Endothelial cell of umbilical vein (primary cell): Measurements from ENCODE around the gene EPHA10. TPM values are rescaled to one million over a fixed set of nuclear protein-coding genes. Genes with fewer than 3 reads are reported as not detected.

Source experiments
- BruUV-seq: library from RNA; stranded (reverse); fragments of 400-500 nt; replicated peaks from 2 replicates; lab custom pipeline; 2021; lab: Mats Ljungman, UMichigan
- CTCF ChIA-PET: fragments of 300-600, 350-600 bp; sonication (Branson Sonifier 250); formaldehyde crosslinking; loops from one replicate; lab custom pipeline; 2021; ENCODE audit warnings: antibody characterized with exemption, inconsistent platforms; lab: Charles Lee
- POLR2A ChIA-PET: fragments of 300-600, 350-600 bp; sonication (Branson Sonifier 250); formaldehyde crosslinking; loops from one replicate; lab custom pipeline; 2021; ENCODE audit warnings: antibody characterized with exemption, inconsistent platforms; lab: Charles Lee
- DNase-seq: peaks from one replicate; pipeline ENCODE4 v3.0.0-alpha.2; 2011; ENCODE audit warnings: low read depth, low spot score
- FAIRE-seq: peaks from 2 replicates; lab custom pipeline; 2011; peaks lifted over from hg19 to GRCh38; lab: Jason Lieb, UNC
- H2AFZ ChIP-seq: 2 replicates; pipeline ENCODE4 v1.6.0; 2012; ENCODE audit warnings: low read depth, low read length, control low read depth, inconsistent platforms
- H3K27ac ChIP-seq: 2 replicates; pipeline ENCODE4 v1.5.1; 2011; ENCODE audit warnings: low read depth, mild to moderate bottlenecking, control low read depth, low read length, moderate library complexity; ENCODE audit not compliant: insufficient read depth
- H3K27me3 ChIP-seq, 2 experiments: 2 replicates each; pipeline versions ENCODE4 v1.6.0 to v1.6.1; 2011; ENCODE audit warnings: low read length in 2 of 2, mixed read lengths in 1 of 2; ENCODE audit not compliant: control insufficient read depth in 2 of 2, insufficient read depth in 2 of 2
- H3K36me3 ChIP-seq, 2 experiments: 2 replicates in 1 of 2; 3 replicates in 1 of 2; pipeline ENCODE4 v1.5.1; 2011; ENCODE audit warnings: low read length in 2 of 2, mild to moderate bottlenecking in 1 of 2, moderate library complexity in 1 of 2; ENCODE audit not compliant: control insufficient read depth in 2 of 2, insufficient read depth in 2 of 2; ENCODE audit errors: extremely low read depth in 1 of 2
- H3K4me1 ChIP-seq: 3 replicates; pipeline ENCODE4 v1.5.1; 2011; ENCODE audit warnings: mild to moderate bottlenecking, low read length; ENCODE audit not compliant: control insufficient read depth, insufficient read depth; ENCODE audit errors: extremely low read depth
- H3K4me2 ChIP-seq: 2 replicates; pipeline ENCODE4 v1.6.1; 2011; ENCODE audit warnings: low read length, control low read depth, mixed read lengths; ENCODE audit not compliant: insufficient read depth
- H3K4me3 ChIP-seq, 3 experiments: fragments of 200-600 bp in 1 of 3; sonication (generic), shearing (Covaris generic) in 1 of 3; replicated peaks in 1 of 3; 2 replicates each; pipeline ENCODE4 v1.5.1; 2011 to 2016; ENCODE audit warnings: control low read depth in 3 of 3, low read length in 3 of 3, mild to moderate bottlenecking in 2 of 3, inconsistent platforms in 1 of 3, low read depth in 1 of 3, moderate library complexity in 1 of 3; ENCODE audit not compliant: insufficient read depth in 1 of 3
- H3K79me2 ChIP-seq: 2 replicates; pipeline ENCODE4 v1.6.0; 2012; ENCODE audit warnings: low read length, inconsistent platforms; ENCODE audit not compliant: control insufficient read depth, insufficient read depth
- H3K9ac ChIP-seq: replicated peaks from 2 replicates; pipeline ENCODE3; 2011; ENCODE audit warnings: low read length, control low read depth; ENCODE audit not compliant: insufficient read depth; ENCODE audit errors: extremely low read depth
- H3K9me1 ChIP-seq: replicated peaks from 3 replicates; pipeline ENCODE4 v1.6.0; 2011; ENCODE audit warnings: mild to moderate bottlenecking, low read length; ENCODE audit not compliant: control insufficient read depth, insufficient read depth; ENCODE audit errors: extremely low read depth
- H3K9me3 ChIP-seq: replicated peaks from 2 replicates; pipeline ENCODE4 v1.5.1; 2012; ENCODE audit warnings: low read length, inconsistent platforms; ENCODE audit not compliant: control insufficient read depth, insufficient read depth
- H4K20me1 ChIP-seq: replicated peaks from 2 replicates; pipeline ENCODE3; 2011; ENCODE audit warnings: mild to moderate bottlenecking, low read length; ENCODE audit not compliant: control insufficient read depth, insufficient read depth; ENCODE audit errors: extremely low read depth
- EZH2 ChIP-seq: IDR thresholded peaks from 2 replicates; pipeline ENCODE4 v1.6.1; 2012; ENCODE audit warnings: borderline replicate concordance, low read depth, mild to moderate bottlenecking, moderate library complexity, low read length, inconsistent platforms; ENCODE audit not compliant: severe bottlenecking
- FOS ChIP-seq: IDR thresholded peaks from 2 replicates; pipeline ENCODE4 v1.6.1; 2011; ENCODE audit warnings: mild to moderate bottlenecking, low read length, moderate library complexity, borderline replicate concordance; ENCODE audit not compliant: insufficient read depth
- GATA2 ChIP-seq: IDR thresholded peaks from 2 replicates; pipeline ENCODE4 v1.7.0; 2011; ENCODE audit warnings: low read depth, mild to moderate bottlenecking, moderate library complexity, mixed read lengths, low read length; ENCODE audit not compliant: insufficient read length, insufficient read depth
- JUN ChIP-seq: IDR thresholded peaks from 2 replicates; pipeline ENCODE4 v1.6.1; 2011; ENCODE audit warnings: borderline replicate concordance, low read depth; ENCODE audit not compliant: insufficient read length, insufficient read depth
- MYC ChIP-seq: IDR thresholded peaks from one replicate; pipeline ENCODE4 v1.6.1; 2011; ENCODE audit warnings: mild to moderate bottlenecking, low read depth, low read length
- POLR2A ChIP-seq: IDR thresholded peaks from 2 replicates; pipeline ENCODE4 v1.6.1; 2012; ENCODE audit warnings: low read depth, mild to moderate bottlenecking, control low read depth, low read length
- POLR2AphosphoS5 ChIP-seq: IDR thresholded peaks from 2 replicates; pipeline ENCODE4 v1.6.1; 2012; ENCODE audit warnings: low read depth, mild to moderate bottlenecking, control low read depth, low read length, moderate library complexity; ENCODE audit not compliant: insufficient read depth
- dilution Hi-C: fragments of 300-500 bp; cut with MboI; formaldehyde crosslinking; loops from one replicate; pipeline ENCODE4 v1.15.0; 2019; ENCODE audit warnings: low sequenced_read_pairs; ENCODE audit not compliant: extremely low pct_ligation_motif_present
- intact Hi-C: fragments of 100-400 bp; cut with micrococcal nuclease; formaldehyde crosslinking; loops from one replicate; pipeline ENCODE4 v1.10.0; 2022
- polyA plus RNA-seq, 4 experiments: library from polyadenylated mRNA; depleted of rRNA in 3 of 4; stranded (reverse) in 3 of 4; unstranded in 1 of 4; fragments of >200 nt; gene quantifications; 2 replicates each; pipeline versions ENCODE4 v1.2.1 to v1.2.3, GENCODE V29; 2011 to 2012; ENCODE audit warnings: missing spikeins in 1 of 4
- total RNA-seq: library from RNA; stranded (reverse); gene quantifications from 2 replicates; pipeline ENCODE4 v1.2.3, GENCODE V29; 2021
- TF ChIP-seq, protein P1 (sequence below), 2 donors: IDR thresholded peaks; 1 replicate in 1 of 2; 2 replicates in 1 of 2; pipeline ENCODE4 v1.5.1; 2011; ENCODE audit warnings: low read length in 2 of 2, mild to moderate bottlenecking in 2 of 2, moderate library complexity in 2 of 2, control low read depth in 1 of 2, inconsistent platforms in 1 of 2, low read depth in 1 of 2; ENCODE audit not compliant: insufficient read depth in 1 of 2; ENCODE audit errors: extremely low read depth in 1 of 2
- TF ChIP-seq, protein P2 (sequence below): IDR thresholded peaks from 2 replicates; pipeline ENCODE4 v1.6.1; 2011; ENCODE audit not compliant: insufficient read depth, insufficient read length

Gene EPHA10
- total and polyA plus RNA-seq, 2 donors (not counting 3 experiments of a cell fraction or from before 2014, with no cell fraction given): not detected

DNA sequence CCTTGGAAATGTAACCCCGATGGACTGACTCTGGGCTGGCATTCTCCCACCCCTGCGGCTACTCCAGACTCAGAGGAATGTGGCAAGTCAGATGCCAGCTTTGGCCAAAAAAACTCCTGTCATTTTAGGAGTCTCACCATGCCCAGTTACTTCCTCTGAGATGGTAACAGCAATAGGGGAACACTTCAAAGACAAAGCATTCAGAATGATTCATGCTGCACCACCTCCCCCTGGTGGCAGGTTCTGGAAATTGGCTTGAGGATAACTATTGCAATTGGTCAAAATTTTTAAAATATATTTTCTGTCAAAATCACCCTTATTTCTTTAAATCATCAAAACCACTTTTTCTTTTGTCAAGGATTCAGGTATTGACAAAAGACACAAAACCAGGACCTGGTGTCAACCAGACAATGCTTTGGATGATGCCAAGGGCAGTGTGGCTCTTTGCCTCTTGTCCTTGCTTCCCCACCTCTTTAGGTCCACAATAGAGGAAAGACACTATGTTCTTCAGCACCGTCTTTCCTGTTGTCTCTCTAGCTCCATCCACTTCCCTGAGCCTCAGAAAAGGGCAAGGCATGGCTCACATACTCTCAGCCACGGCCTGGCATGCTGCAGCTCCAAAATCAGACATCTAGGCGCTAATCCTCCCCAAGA, 82.5 kb downstream of the EPHA10 start:
- Histone ChIP-seq H3K36me3 (peaks cover 8 to 13% of the 10 kb centered on the region in 2 experiments), H2AFZ (no peak overlapping the region), H3K4me2 (no peak overlapping the region), H3K9me3 (no peaks in the 10 kb centered on the region), H3K79me2 (no peaks in the 10 kb centered on the region), H3K9ac (no peak overlapping the region), H3K4me1 (no peaks in the 10 kb centered on the region), H3K27ac (no peak overlapping the region), H3K4me3 (no peak overlapping the region), H3K9me1 (no peaks in the 10 kb centered on the region), H4K20me1 (no peaks in the 10 kb centered on the region), H3K27me3 (no peaks in the 10 kb centered on the region)
- TF ChIP-seq EZH2 (no peak), FOS (peak; percentile 33), POLR2AphosphoS5 (no peak), GATA2 (no peak), POLR2A (no peak), MYC (no peak), JUN (no peak)
- TF ChIP-seq, protein P1, sequence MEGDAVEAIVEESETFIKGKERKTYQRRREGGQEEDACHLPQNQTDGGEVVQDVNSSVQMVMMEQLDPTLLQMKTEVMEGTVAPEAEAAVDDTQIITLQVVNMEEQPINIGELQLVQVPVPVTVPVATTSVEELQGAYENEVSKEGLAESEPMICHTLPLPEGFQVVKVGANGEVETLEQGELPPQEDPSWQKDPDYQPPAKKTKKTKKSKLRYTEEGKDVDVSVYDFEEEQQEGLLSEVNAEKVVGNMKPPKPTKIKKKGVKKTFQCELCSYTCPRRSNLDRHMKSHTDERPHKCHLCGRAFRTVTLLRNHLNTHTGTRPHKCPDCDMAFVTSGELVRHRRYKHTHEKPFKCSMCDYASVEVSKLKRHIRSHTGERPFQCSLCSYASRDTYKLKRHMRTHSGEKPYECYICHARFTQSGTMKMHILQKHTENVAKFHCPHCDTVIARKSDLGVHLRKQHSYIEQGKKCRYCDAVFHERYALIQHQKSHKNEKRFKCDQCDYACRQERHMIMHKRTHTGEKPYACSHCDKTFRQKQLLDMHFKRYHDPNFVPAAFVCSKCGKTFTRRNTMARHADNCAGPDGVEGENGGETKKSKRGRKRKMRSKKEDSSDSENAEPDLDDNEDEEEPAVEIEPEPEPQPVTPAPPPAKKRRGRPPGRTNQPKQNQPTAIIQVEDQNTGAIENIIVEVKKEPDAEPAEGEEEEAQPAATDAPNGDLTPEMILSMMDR (IDR thresholded peaks at IDR 0.05; ENCODE audit: extremely low read depth in 1 of 2, insufficient read depth in 1 of 2, low read depth in 1 of 2, low read length in 2 of 2): peak; percentile 73 to 81
- TF ChIP-seq, protein P2, sequence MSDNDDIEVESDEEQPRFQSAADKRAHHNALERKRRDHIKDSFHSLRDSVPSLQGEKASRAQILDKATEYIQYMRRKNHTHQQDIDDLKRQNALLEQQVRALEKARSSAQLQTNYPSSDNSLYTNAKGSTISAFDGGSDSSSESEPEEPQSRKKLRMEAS: no peak
- BruUV-seq: TSS peak; percentile 4
- peak; percentile 61 for DNase-seq
- ChIA-PET POLR2A (no interaction called here), CTCF (interaction anchor here (0.7 to 6.4 kb wide), 23 partner anchors 8 to 1166 kb away, joined by 3 to 69 read pairs (median 4); partner anchors contain the start of genes DNALI1, GNL2 and MEAF6)
- FAIRE-seq: peak; percentile 92
- dilution Hi-C loops: no loop called here
- intact Hi-C loops: loop anchor here (1.0 kb wide), 5 partner anchors 79 to 227 kb away; partner anchors contain the start of gene MEAF6
